ENCODE measurements around the gene VPS13D.

GRCh38 chr1:12204140-12204539, 25.7 kb upstream of the VPS13D start:
- TF ChIP-seq ZFX (IDR thresholded peaks at IDR 0.05) (no peak), MAX (IDR thresholded peaks at IDR 0.05) (no peak), CTCF (IDR thresholded peaks at IDR 0.05 in 2 of 3, conservative IDR thresholded peaks at IDR 0.05 in 1 of 3; ENCODE audit: borderline replicate concordance in 1 of 3, insufficient read depth in 1 of 3, low read depth in 2 of 3, low read length in 2 of 3) (no peak), SP1 (IDR thresholded peaks at IDR 0.05; ENCODE audit: low read depth) (no peak), POLR2AphosphoS5 (IDR thresholded peaks at IDR 0.05; ENCODE audit: low read depth, low read length) (no peak), TCF7L2 (IDR thresholded peaks at IDR 0.05; ENCODE audit: borderline replicate concordance, extremely low read depth, insufficient read depth, insufficient read length) (no peak), EGR1 (IDR thresholded peaks at IDR 0.05; ENCODE audit: low read depth) (no peak)

All from HCT116 (cell line).